Measurements from ENCODE around the gene CCL27. TPM values are rescaled to one million over a fixed set of nuclear protein-coding genes. Genes with fewer than 3 reads are reported as not detected.

The CCL27 gene
- total RNA-seq, 6 experiments from 2014 or later, result 0.88 TPM; not detected in 5

DNA sequence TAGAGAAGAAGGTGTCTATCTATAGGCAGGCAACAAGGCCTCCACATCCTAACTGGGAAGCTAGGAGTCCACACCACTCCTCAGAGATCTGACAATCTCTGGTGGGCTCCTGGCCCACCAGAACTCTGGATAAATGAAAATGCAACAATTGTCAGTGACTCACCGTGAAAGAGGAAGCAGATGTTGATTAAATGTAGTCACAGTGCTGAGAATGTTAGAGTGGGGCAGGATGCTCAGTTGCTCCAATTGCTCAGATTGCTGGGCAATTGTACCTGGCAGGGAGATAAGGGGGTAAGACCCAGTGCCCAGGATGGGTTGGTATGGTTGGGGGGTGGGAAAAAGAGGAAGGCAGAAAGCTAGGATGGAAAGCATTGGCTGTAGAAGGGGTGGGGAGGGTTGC is 24.3 kb upstream of the CCL27 start:
- Mint-ChIP-seq H3K27me3 (ENCODE audit: insufficient read depth) (peaks cover 1% of the 10 kb centered on the region), H3K4me1 (ENCODE audit: low read depth) (peaks cover 18% of the 10 kb centered on the region), H3K36me3 (ENCODE audit: low read depth) (peaks cover 5% of the 10 kb centered on the region; the same call in 1 of the 2 replicates), H3K27ac (no peak overlapping the region), H3K9me3 (no peaks in the 10 kb centered on the region), H3K4me3 (no peak overlapping the region)
- TF ChIP-seq, protein P1, sequence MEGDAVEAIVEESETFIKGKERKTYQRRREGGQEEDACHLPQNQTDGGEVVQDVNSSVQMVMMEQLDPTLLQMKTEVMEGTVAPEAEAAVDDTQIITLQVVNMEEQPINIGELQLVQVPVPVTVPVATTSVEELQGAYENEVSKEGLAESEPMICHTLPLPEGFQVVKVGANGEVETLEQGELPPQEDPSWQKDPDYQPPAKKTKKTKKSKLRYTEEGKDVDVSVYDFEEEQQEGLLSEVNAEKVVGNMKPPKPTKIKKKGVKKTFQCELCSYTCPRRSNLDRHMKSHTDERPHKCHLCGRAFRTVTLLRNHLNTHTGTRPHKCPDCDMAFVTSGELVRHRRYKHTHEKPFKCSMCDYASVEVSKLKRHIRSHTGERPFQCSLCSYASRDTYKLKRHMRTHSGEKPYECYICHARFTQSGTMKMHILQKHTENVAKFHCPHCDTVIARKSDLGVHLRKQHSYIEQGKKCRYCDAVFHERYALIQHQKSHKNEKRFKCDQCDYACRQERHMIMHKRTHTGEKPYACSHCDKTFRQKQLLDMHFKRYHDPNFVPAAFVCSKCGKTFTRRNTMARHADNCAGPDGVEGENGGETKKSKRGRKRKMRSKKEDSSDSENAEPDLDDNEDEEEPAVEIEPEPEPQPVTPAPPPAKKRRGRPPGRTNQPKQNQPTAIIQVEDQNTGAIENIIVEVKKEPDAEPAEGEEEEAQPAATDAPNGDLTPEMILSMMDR (IDR thresholded peaks at IDR 0.05), result no peak
- no peak for DNase-seq

DNA sequence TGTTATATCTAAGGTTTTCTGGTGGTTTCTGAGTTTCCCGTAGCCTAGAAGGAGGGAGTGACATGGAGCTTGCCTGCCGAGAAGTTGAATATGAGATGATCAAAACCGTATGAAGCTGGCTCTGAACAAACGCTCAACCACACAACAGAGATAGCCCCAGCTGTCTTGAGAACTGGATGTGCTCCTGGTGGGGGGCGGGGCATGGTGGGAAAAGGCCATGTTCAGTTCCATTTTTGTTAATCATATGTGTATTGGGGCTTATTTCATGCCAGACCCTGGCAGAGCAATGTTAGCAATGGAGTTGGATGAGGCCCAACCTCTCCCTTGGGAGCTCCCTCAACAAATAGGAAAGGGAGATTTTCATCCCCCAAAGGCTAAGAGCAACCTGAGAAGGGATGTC is 23.8 kb upstream of the CCL27 start:
- Mint-ChIP-seq H3K27me3 (ENCODE audit: insufficient read depth) (peaks cover 1% of the 10 kb centered on the region), H3K27ac (no peak overlapping the region)
- no peak for DNase-seq

DNA sequence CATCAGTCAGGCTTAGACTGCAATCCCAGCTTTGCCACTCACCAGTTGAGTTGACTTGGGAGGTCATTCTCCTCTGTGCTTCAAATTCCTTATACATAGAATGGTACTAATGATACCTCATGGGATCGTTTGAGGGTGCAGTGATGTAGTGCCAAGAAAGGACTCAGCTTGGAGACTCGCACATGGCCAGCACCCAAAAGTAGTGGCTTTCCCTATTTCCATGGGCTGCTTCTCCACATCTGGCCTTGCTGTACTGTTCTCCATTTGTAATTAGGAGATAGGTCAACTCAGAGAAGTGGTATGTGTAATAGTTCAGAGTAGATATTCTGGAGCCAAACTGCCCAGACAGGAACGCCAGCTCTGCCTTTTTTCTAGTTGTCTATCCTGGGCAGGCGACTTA is 23.1 kb upstream of the CCL27 start:
- Mint-ChIP-seq H3K27me3 (ENCODE audit: insufficient read depth) (peaks cover 1% of the 10 kb centered on the region), H3K27ac (no peak overlapping the region), H3K4me1 (ENCODE audit: low read depth) (peaks cover 18% of the 10 kb centered on the region), H3K36me3 (ENCODE audit: low read depth) (peaks cover 9% of the 10 kb centered on the region), H3K9me3 (no peaks in the 10 kb centered on the region), H3K4me3 (no peak overlapping the region)
- TF ChIP-seq, protein P1 (IDR thresholded peaks at IDR 0.05), result no peak
- DNase-seq, result no peak

More for the DNA sequence above, 23.8 kb upstream of the CCL27 start:
- Mint-ChIP-seq H3K36me3 (ENCODE audit: low read depth) (peaks cover 5% of the 10 kb centered on the region; the same call in 1 of the 2 replicates), H3K9me3 (no peaks in the 10 kb centered on the region), H3K4me3 (no peak overlapping the region), H3K4me1 (ENCODE audit: low read depth) (peaks cover 18% of the 10 kb centered on the region)
- TF ChIP-seq, protein P1 (IDR thresholded peaks at IDR 0.05), result no peak

DNA sequence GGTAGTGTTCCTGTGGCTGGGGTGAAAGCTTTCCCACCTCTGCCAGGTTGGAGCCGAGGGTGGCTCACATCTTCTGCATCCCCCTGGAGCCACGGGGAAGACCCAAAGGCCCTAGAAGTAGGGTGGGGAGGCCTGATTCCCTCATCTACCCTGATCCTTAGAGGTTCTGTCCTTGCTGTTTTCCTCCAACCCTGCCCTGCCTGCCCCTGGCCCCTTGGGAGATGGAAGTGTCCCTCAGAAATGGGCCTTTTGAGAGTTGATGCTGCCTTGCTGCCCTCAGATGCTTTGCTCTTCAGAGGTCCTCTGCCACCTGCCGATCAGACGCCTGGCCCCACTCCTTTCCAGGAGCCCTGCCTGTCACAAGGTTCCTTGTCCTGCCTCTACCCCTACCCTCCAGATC is 22.4 kb upstream of the CCL27 start:
- peaks cover 9% of the 10 kb centered on the region for H3K36me3 Mint-ChIP-seq (ENCODE audit: low read depth)
- no peak for DNase-seq
- no peaks in the 10 kb centered on the region for H3K9me3 Mint-ChIP-seq
- H3K27ac Mint-ChIP-seq, result no peak overlapping the region
- H3K4me3 Mint-ChIP-seq, result no peak overlapping the region
- H3K4me1 Mint-ChIP-seq (ENCODE audit: low read depth), result peaks cover 18% of the 10 kb centered on the region
- TF ChIP-seq, protein P1 (IDR thresholded peaks at IDR 0.05), result no peak
- peaks cover 1% of the 10 kb centered on the region for H3K27me3 Mint-ChIP-seq (ENCODE audit: insufficient read depth)

DNA sequence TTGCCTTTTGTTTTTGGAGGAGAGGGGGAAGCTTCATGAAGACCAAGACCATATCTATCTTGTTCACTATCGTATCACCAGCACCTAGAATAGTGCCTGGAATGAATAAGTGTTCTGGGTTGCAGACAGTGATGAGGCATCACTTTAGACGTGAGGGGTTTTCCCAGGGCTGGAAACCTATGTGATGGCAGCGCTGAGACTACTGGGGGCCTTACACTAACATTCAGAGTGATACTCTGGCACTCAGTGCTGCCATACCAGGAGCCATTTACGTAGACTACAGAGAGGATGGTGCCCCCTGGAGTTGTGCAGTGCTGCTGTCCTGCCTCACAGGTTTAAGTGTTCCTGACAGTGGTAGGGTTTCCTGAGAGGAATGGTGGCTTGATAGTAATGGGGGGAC is 21.7 kb upstream of the CCL27 start:
- Mint-ChIP-seq H3K36me3 (ENCODE audit: low read depth) (peaks cover 9% of the 10 kb centered on the region), H3K9me3 (no peaks in the 10 kb centered on the region), H3K4me3 (no peak overlapping the region), H3K4me1 (ENCODE audit: low read depth) (peaks cover 18% of the 10 kb centered on the region), H3K27me3 (ENCODE audit: insufficient read depth) (peaks cover 1% of the 10 kb centered on the region), H3K27ac (no peak overlapping the region)
- TF ChIP-seq, protein P1 (IDR thresholded peaks at IDR 0.05), result no peak
- DNase-seq, result no peak

DNA sequence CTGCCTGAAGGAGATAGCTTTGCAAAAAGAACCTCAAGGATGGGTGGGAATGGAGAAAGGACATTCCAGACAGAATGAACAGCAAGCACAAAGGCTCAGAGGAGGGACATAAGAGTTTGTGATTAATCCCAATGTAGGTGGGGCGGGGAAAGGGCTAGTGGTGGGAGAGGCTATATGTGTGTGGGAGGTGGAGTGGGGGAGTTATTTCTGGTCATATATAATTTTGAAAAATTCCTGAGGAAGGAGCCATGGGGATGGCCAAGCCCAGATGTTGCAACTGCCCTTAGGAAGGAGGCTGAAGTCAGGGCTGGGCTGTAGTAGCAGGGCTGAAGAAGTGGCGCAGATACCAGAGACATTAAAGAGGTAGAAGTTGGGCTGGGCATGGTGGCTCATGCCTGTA is 13.4 kb upstream of the CCL27 start:
- Mint-ChIP-seq H3K36me3 (ENCODE audit: low read depth) (peaks cover 2% of the 10 kb centered on the region; the same call in 1 of the 2 replicates), H3K4me3 (no peak overlapping the region), H3K4me1 (ENCODE audit: low read depth) (no peaks in the 10 kb centered on the region), H3K27me3 (ENCODE audit: insufficient read depth) (no peaks in the 10 kb centered on the region), H3K9me3 (no peaks in the 10 kb centered on the region), H3K27ac (no peak overlapping the region)
- TF ChIP-seq, protein P1 (IDR thresholded peaks at IDR 0.05), result no peak
- no peak for DNase-seq
